Skeletal muscle cell (primary cell): Measurements from ENCODE around the gene RNF113A.
"Not testable (repeated sequence)": the region's sequence is repeated elsewhere in the genome, so short reads cannot be mapped to it uniquely, and the experiment has no call there.

Experiments used
- DNase-seq: peaks from one replicate; pipeline ENCODE4 v3.0.0-alpha.2; 2010; ENCODE audit warnings: low read depth
- H3K4me3 ChIP-seq: 2 replicates; pipeline ENCODE4 v1.5.1; 2011; ENCODE audit warnings: low read depth, mild to moderate bottlenecking, control low read depth, low read length, moderate library complexity

Gene RNF113A

GRCh38 chrX:119852382-119853353 lies 18.9 kb downstream of the RNF113A start, which contains the start of gene UPF3B:
TSS of gene UPF3B (minus strand) at chrX:119852963. CDS start at chrX:119852928, 35 bp downstream.
- DNase-seq: peak; percentile 93
- peak within 1 kb of the TSS; percentile 75 for H3K4me3 ChIP-seq

GRCh38 chrX:119833905-119834304 lies 37.6 kb downstream of the RNF113A start:
- DNase-seq: no peak

GRCh38 chrX:119828446-119828845 lies 43.1 kb downstream of the RNF113A start:
- DNase-seq: no peak
- no peak overlapping the region for H3K4me3 ChIP-seq

More at GRCh38 chrX:119833905-119834304, 37.6 kb downstream of the RNF113A start:
- H3K4me3 ChIP-seq: no peak overlapping the region

- DNase-seq: no peak
- no peak overlapping the region for H3K4me3 ChIP-seq
These were observed 45.1 kb downstream of the RNF113A start for GRCh38 chrX:119826399-119826959.

- H3K4me3 ChIP-seq, DNase-seq: not testable (repeated sequence)
These were observed 47.3 kb downstream of the RNF113A start for GRCh38 chrX:119824221-119824620.

- DNase-seq, H3K4me3 ChIP-seq: not testable (repeated sequence)
These were observed 49.8 kb downstream of the RNF113A start for GRCh38 chrX:119821703-119822102.
